Smooth muscle cell (in vitro differentiated cells): Measurements from ENCODE around the gene ACADM. TPM values are rescaled to one million over a fixed set of nuclear protein-coding genes. Genes with fewer than 3 reads are reported as not detected.

Experiments
- DNase-seq: peaks from one replicate; lab custom pipeline; 2025; ENCODE audit not compliant: unreplicated experiment; lab: John Stamatoyannopoulos, UW
- H2AFZ ChIP-seq: fragments of 200-600 bp; sonication (generic); 2 replicates; pipeline ENCODE4 v1.6.0; 2016; ENCODE audit warnings: antibody characterized with exemption, low read depth, mild to moderate bottlenecking
- H3F3A ChIP-seq: fragments of 200-600 bp; sonication (generic); 2 replicates; pipeline ENCODE4 v1.6.0; 2017; ENCODE audit warnings: antibody characterized with exemption, low read depth
- H3K27ac ChIP-seq: fragments of 200-600 bp; sonication (generic); 2 replicates; pipeline ENCODE4 v1.5.1; 2016; ENCODE audit warnings: low read depth, mild to moderate bottlenecking
- H3K27me3 ChIP-seq: fragments of 200-600 bp; sonication (generic); 2 replicates; pipeline ENCODE4 v1.6.1; 2016; ENCODE audit warnings: low read depth, mild to moderate bottlenecking
- H3K36me3 ChIP-seq: fragments of 200-600 bp; sonication (generic); 2 replicates; pipeline ENCODE4 v1.5.1; 2016; ENCODE audit warnings: low read depth
- H3K4me1 ChIP-seq: fragments of 200-600 bp; sonication (generic); 2 replicates; pipeline ENCODE4 v1.5.1; 2016; ENCODE audit warnings: low read depth
- H3K4me2 ChIP-seq: fragments of 200-600 bp; sonication (generic); 2 replicates; pipeline ENCODE4 v1.6.0; 2016; ENCODE audit warnings: mild to moderate bottlenecking
- H3K4me3 ChIP-seq: fragments of 200-600 bp; sonication (generic); 2 replicates; pipeline ENCODE4 v1.5.1; 2016; ENCODE audit warnings: mild to moderate bottlenecking
- H3K79me2 ChIP-seq: fragments of 200-600 bp; sonication (generic); 2 replicates; pipeline ENCODE4 v1.6.0; 2016; ENCODE audit warnings: low read depth, mild to moderate bottlenecking
- H3K9ac ChIP-seq: fragments of 200-600 bp; sonication (generic); 2 replicates; pipeline ENCODE4 v1.6.0; 2016; ENCODE audit warnings: low read depth
- H3K9me3 ChIP-seq: fragments of 200-600 bp; sonication (generic); replicated peaks from 2 replicates; pipeline ENCODE4 v1.5.1; 2016; ENCODE audit warnings: low read depth
- H4K20me1 ChIP-seq: fragments of 200-600 bp; sonication (generic); 2 replicates; pipeline ENCODE4 v1.6.0; 2016; ENCODE audit warnings: low read depth
- CTCF ChIP-seq: fragments of 200-600 bp; sonication (generic); IDR thresholded peaks from 2 replicates; pipeline ENCODE4 v1.5.1; 2017; ENCODE audit warnings: borderline replicate concordance, mild to moderate bottlenecking, antibody characterized with exemption; ENCODE audit not compliant: insufficient read depth, poor library complexity, severe bottlenecking
- WGBS: methylation state at CpG from one replicate; pipeline ENCODE4 v1.1.7; 2016; ENCODE audit warnings: low lambda C conversion rate; 5-methylcytosine and 5-hydroxymethylcytosine counted together
- polyA plus RNA-seq: library from polyadenylated mRNA; unstranded; fragments of >200 nt; fragmentation: Nextera tagmentation; extraction: Ambion mirVana; gene quantifications from 2 replicates; pipeline ENCODE4 v1.2.1, GENCODE V29; 2016
- total RNA-seq: library from RNA; depleted of rRNA; stranded (reverse); fragments of >200 nt; gene quantifications from 2 replicates; pipeline ENCODE4 v1.2.3, GENCODE V29; 2014

ACADM gene
- total and polyA plus RNA-seq, 2 experiments from 2014 or later, result 20.5 to 28.6 TPM

- no peaks in the 10 kb centered on the region for H3F3A ChIP-seq
- H3K79me2 ChIP-seq, result no peaks in the 10 kb centered on the region
- no peaks in the 10 kb centered on the region for H3K27me3 ChIP-seq
- H3K27ac ChIP-seq, result peak overlapping the region; percentile 85
- no peak overlapping the region for H3K9ac ChIP-seq
- 96% methylated on average over 1 of the region's 1 CpG for WGBS
- no peak for DNase-seq
- no peak for TF ChIP-seq CTCF
- H3K4me2 ChIP-seq, result no peak overlapping the region
- no peak overlapping the region for H3K4me3 ChIP-seq
- no peaks in the 10 kb centered on the region for H4K20me1 ChIP-seq
- H2AFZ ChIP-seq, result no peak overlapping the region
- peaks cover 6% of the 10 kb centered on the region for H3K4me1 ChIP-seq
- no peaks in the 10 kb centered on the region for H3K36me3 ChIP-seq
- H3K9me3 ChIP-seq, result no peaks in the 10 kb centered on the region
These were observed 39.6 kb downstream of the ACADM start for GRCh38 chr1:75764057-75764655.

GRCh38 chr1:75765697-75766355 lies 41.3 kb downstream of the ACADM start:
- Histone ChIP-seq H3K4me3 (no peak overlapping the region), H3K4me2 (peak overlapping the region; percentile 30), H3K79me2 (no peaks in the 10 kb centered on the region), H3K27ac (peak overlapping the region; percentile 85), H2AFZ (no peak overlapping the region), H4K20me1 (no peaks in the 10 kb centered on the region), H3K9me3 (no peaks in the 10 kb centered on the region), H3K27me3 (no peaks in the 10 kb centered on the region), H3F3A (no peaks in the 10 kb centered on the region), H3K9ac (no peak overlapping the region), H3K4me1 (peaks cover 6% of the 10 kb centered on the region), H3K36me3 (no peaks in the 10 kb centered on the region)
- DNase-seq, result no peak
- WGBS, result 20% methylated on average over 1 of the region's 1 CpG
- TF ChIP-seq CTCF, result no peak

- 97% methylated on average over 1 of the region's 1 CpG for WGBS
These were observed 43.5 kb downstream of the ACADM start for GRCh38 chr1:75768016-75768415.

More at GRCh38 chr1:75768016-75768415, 43.5 kb downstream of the ACADM start:
- Histone ChIP-seq H3K4me3 (no peak overlapping the region), H3F3A (no peaks in the 10 kb centered on the region), H4K20me1 (no peaks in the 10 kb centered on the region), H3K27me3 (no peaks in the 10 kb centered on the region), H3K9ac (no peak overlapping the region), H3K36me3 (no peaks in the 10 kb centered on the region), H3K4me2 (no peak overlapping the region), H3K9me3 (no peaks in the 10 kb centered on the region), H2AFZ (no peak overlapping the region), H3K27ac (peak overlapping the region; percentile 13), H3K4me1 (peaks cover 6% of the 10 kb centered on the region), H3K79me2 (no peaks in the 10 kb centered on the region)
- TF ChIP-seq CTCF, result no peak
- no peak for DNase-seq
